GM18520 (cell line): ENCODE measurements around the gene COLEC12.

ENCODE experiments used
- ATAC-seq: cut with Tn5 transposase; IDR thresholded peaks from one replicate; pipeline ENCODE4 v1.9.1; 2021; ENCODE audit not compliant: unreplicated experiment

The COLEC12 gene

GRCh38 chr18:448116-448790, 52.2 kb downstream of the COLEC12 start:
- no peak for ATAC-seq

GRCh38 chr18:446941-447560, 53.5 kb downstream of the COLEC12 start:
- no peak for ATAC-seq

- no peak for ATAC-seq
These were observed 55.4 kb downstream of the COLEC12 start for GRCh38 chr18:445055-445454.

GRCh38 chr18:438571-438970, 61.9 kb downstream of the COLEC12 start:
- no peak for ATAC-seq

- no peak for ATAC-seq
These were observed 64.6 kb downstream of the COLEC12 start for GRCh38 chr18:435940-436339.

- no peak for ATAC-seq
These were observed 66.1 kb downstream of the COLEC12 start for GRCh38 chr18:434410-434809.

- no peak for ATAC-seq
These were observed 66.5 kb downstream of the COLEC12 start for GRCh38 chr18:433960-434359.

- ATAC-seq, result no peak
These were observed 67.2 kb downstream of the COLEC12 start for GRCh38 chr18:433298-433697.

- ATAC-seq, result no peak
These were observed 67.7 kb downstream of the COLEC12 start for GRCh38 chr18:432791-433190.

- no peak for ATAC-seq
These were observed 71.5 kb downstream of the COLEC12 start for GRCh38 chr18:429030-429429.

GRCh38 chr18:427005-427404, 73.5 kb downstream of the COLEC12 start:
- ATAC-seq, result no peak

- ATAC-seq, result no peak
These were observed 75.3 kb downstream of the COLEC12 start for GRCh38 chr18:425106-425745.

- ATAC-seq, result no peak
These were observed 75.8 kb downstream of the COLEC12 start for GRCh38 chr18:424668-425067.

GRCh38 chr18:424071-424661, 76.3 kb downstream of the COLEC12 start:
- no peak for ATAC-seq

- no peak for ATAC-seq
These were observed 77.5 kb downstream of the COLEC12 start for GRCh38 chr18:422966-423365.

GRCh38 chr18:421247-422155, 79.0 kb downstream of the COLEC12 start:
- no peak for ATAC-seq

- ATAC-seq, result no peak
These were observed 79.7 kb downstream of the COLEC12 start for GRCh38 chr18:420661-421246.

GRCh38 chr18:419541-420175, 80.8 kb downstream of the COLEC12 start:
- ATAC-seq, result no peak

GRCh38 chr18:417495-417894, 83.0 kb downstream of the COLEC12 start:
- no peak for ATAC-seq

GRCh38 chr18:416930-417329, 83.6 kb downstream of the COLEC12 start:
- ATAC-seq, result no peak
